GM18909 (cell line): ENCODE results near the gene SLC25A52.
"Not testable (repeated sequence)": the region's sequence is repeated elsewhere in the genome, so short reads cannot be mapped to it uniquely, and the experiment has no call there.

Experiments
- ATAC-seq: cut with Tn5 transposase; IDR thresholded peaks from one replicate; pipeline ENCODE4 v1.9.1; 2021; ENCODE audit warnings: mild to moderate bottlenecking; ENCODE audit not compliant: unreplicated experiment, poor library complexity

Gene SLC25A52, protein sequence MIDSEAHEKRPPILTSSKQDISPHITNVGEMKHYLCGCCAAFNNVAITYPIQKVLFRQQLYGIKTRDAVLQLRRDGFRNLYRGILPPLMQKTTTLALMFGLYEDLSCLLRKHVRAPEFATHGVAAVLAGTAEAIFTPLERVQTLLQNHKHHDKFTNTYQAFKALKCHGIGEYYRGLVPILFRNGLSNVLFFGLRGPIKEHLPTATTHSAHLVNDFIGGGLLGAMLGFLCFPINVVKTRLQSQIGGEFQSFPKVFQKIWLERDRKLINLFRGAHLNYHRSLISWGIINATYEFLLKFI

GRCh38 chr18:31760695-31761094, at the start of gene SLC25A52:
TSS of gene SLC25A52 (minus strand) at chr18:31760880. CDS start at chr18:31760661, 219 bp downstream.
- ATAC-seq: no peak

GRCh38 chr18:31809049-31809448, 48.4 kb upstream of the SLC25A52 start:
- not testable (repeated sequence) for ATAC-seq

- ATAC-seq: no peak
Measured at GRCh38 chr18:31801078-31801477, 40.4 kb upstream of the SLC25A52 start.

- not testable (repeated sequence) for ATAC-seq
Measured at GRCh38 chr18:31799257-31799656, 38.6 kb upstream of the SLC25A52 start.

DNA sequence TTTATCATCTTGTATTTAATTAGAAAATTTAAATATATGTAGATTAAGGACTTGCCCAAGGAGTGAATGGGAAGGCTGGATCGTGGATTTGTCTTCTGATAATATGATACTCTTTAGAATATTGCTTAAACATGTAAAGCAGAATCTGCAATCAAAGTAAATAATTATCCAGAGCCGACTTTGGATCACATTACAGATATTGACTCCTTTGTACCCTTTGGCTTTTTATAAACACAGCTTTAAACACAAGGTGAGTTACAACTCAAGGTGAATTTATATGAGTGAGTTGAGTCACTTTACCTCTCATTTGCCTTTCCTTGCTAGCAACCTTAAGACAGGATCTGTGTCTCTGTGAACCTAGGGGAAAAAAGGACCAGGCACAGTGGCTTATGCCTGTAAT, 37.7 kb upstream of the SLC25A52 start:
- no peak for ATAC-seq

DNA sequence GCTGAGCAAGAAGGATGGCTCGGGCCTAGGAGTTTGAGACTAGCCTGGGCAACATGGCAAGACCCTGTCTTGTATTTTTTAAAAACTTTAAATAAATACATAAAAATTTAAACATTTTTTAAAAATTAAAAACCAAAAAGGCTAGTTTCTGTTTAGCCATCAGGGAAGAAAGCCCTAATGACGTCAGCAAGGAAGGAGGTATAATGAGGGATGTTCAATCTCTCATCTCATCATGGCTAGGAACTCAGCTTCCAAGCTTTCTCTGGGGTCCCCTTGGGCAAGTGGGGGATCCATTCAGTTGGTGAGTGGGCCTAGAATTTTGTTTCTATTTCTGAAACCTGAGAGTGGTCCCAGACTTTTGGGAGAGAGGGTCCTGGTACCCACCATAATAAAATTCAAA, 35.1 kb upstream of the SLC25A52 start:
- ATAC-seq: no peak

DNA sequence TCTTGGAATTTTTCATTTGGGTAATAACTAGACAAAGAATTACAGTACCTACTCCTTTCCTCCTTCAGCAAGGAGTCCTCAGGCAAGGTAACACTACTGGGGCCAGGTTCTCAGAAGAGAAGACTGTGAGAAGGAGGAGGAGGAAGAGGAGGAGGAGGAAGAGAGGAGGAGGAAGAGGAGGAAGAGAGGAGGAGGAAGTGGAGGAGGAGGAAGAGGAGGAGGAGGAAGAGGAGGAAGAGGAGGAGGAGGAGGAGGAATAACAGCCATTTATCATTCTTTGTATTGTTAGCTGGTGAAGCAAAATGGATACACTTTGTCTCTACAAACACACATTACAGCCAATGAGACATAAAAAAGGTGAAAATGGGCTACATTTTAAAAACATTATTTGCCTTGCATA, 32.9 kb upstream of the SLC25A52 start:
- no peak for ATAC-seq

DNA sequence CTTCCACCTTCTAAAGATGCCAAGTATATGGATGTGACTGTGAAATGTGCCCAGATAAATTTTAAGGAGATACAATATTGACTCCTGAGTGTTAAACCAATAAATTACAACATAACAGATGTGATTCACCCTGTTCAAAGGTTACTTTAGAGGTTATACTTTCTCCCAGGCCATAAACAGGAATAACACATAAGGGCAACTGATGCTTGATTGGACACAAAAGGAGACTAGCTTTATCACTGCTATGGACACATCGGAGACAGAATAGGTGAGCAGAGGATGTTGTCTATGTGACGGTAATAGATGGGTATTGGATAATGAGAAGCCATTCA, 31.9 kb upstream of the SLC25A52 start:
- no peak for ATAC-seq

DNA sequence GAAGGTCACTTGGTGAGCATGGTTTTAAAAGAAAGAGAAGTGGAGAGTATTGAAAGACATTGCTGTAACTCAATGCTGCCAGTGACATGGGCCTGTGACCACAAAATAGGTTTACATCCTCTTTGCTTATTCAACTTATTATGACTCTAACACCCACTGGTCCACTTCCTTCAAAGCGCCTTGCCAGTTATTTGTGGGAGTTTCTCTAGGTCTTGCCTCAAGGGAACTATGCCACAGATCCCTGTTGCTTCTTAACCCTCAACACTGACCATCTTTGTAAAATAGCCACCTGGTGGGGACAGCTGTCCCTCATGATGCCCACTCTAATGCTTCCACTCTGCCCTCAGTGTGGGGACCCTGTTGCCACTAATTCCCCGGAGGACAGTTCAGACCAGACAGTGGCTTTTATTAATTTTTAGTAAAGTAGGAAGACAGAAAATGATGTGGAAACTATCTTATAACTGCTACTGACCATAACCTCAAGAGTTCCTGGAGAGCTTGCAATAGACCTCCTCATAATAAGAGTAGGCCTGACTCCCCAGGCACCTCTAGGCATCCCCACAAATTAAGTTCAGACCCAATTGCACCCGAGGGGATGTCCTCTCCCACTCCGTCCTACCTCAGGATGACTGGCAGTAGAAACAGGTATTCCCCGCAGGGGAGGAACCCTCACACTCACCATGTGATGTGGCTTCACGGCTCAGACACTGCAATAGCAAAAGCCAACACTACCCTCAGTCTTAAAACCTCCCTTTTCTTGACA, 31.3 kb upstream of the SLC25A52 start:
- peak; percentile 98 for ATAC-seq

DNA sequence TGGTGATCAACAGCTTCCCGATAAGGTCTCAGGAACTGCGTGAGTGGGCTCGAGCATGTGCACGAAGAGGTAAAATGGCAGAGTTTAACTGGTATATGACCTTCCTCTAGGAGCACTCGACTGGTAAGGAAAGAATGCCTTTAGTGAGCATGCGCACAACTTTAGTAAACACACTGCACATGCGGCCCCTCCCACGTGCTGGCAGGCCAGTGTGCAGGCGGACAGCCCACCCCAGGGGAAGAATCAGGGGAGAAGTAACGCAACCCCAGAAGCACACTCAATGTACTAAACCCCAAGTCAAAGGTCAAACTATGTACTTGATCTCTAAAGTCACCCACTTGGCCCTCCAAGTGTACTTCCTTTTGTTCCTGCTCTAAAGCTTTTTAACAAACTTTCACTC, 28.7 kb upstream of the SLC25A52 start:
- no peak for ATAC-seq

DNA sequence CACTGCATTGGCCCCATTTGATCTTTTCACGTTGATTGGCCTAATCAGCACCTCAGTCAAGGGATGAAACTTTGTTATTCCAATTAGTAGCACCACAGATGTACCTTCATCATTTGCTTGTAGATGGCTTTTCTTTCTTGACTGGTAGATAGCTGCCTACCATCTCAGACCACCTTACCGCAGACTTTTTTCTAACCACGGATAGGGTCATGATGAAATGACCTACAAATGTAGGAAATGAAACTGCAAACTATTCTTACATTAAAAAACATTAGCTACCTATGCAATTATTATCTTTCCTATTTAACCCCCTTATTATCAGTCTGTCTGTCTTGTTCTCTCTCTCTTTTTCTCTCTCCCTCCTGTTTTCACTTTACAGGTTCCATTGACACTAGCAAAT, 22.4 kb upstream of the SLC25A52 start:
- no peak for ATAC-seq

DNA sequence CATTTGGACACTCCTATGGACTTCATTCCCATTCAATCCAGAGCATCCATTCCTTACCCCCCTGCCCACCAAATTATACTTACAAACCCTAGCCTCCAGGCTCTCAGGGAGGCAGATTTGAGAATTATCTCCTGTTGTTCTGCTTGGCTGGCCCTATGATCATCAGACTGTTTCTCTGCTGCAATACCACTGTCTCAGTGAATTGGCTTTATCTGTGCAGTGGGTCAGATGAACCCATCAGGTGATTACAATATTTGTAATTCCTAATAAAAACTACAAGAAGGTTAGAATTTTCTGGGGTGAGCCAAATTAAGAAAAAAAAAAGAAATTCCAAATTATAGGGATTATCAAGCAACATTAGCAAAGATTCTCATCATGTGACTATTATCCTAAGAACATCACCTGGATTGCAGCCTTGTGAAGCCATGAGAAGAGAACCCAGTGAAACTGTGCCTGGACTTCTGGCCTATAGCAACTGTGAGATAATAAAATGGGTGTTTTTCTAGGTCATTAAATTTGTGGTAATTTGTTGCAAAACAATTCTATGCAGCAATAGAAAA, 17.8 kb upstream of the SLC25A52 start:
- no peak for ATAC-seq

- no peak for ATAC-seq
Measured at GRCh38 chr18:31776093-31776492, 15.4 kb upstream of the SLC25A52 start.

- no peak for ATAC-seq
Measured at GRCh38 chr18:31774962-31775361, 14.3 kb upstream of the SLC25A52 start.

DNA sequence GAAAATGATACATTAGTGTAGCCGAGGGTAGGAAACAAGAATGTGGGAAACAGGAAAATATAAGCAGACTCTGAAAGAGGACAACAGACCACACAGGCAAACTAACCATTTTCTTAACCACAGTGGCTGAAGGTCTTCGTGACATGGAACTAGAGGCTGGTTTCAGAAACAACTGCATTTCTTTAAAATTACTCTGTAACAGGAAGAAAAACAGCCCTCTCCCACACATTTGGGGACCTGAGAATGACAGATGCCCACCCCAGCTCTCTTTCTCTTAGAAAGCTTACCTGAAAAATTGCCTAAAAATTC, 13.8 kb upstream of the SLC25A52 start:
- ATAC-seq: peak; percentile 83

DNA sequence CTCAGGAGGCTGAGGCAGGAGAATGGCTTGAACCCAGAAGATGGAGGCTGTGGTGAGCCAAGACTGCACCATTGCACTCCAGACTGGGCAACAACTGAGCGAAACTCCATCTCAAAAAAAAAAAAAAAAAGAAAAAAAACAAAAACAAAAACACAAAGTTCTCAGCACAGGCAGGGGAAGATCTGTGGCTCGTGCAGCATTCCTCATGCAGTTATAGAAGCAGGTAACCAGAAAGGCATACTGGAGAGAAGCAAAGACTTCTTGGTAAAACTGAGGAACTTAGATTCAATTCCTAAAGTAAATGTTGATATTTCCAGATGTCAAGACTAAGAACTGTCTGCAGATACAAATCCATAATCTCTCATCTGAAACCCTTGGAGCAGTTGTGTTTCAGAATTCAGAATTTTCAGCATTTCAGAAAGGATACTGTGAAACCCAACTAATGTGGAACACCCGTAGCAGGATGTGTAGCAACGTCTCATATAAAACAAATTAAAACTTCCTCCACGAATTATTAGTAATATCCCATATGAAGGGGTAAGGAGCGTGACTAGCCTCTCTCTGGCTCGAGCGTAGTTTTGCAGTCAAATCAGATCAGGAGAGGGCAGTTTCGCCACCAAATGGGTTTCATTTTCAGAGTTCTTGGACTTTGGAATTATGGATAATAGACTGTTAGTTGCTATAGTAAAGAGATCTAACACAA, 13.2 kb upstream of the SLC25A52 start:
- peak; percentile 60 for ATAC-seq

- ATAC-seq: no peak
Measured at GRCh38 chr18:31772699-31773098, 12.0 kb upstream of the SLC25A52 start.

DNA sequence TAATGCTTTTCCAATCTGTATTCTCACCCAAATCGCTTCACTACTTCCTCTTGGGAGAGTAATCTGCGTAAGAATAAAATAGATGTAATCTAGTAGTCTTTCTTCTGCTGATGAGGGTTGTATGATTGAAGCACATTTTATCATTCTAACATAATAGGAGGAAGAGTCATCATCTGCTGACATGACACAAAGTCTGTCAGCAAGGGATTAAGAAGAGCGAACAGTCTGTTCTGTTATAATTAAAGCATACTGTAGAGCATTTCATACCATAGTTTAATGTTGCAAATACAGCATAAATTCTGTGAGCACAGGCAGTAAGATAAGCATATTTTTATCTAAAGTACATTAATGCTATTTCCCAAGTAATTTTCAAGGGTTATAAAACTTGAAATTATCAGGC, 10.4 kb downstream of the SLC25A52 start:
- no peak for ATAC-seq

GRCh38 chr18:31746396-31746795, 14.3 kb downstream of the SLC25A52 start:
- ATAC-seq: no peak

- no peak for ATAC-seq
Measured at GRCh38 chr18:31744321-31745067, 16.2 kb downstream of the SLC25A52 start.
